Activated naive CD8-positive, alpha-beta T cell (primary cell): ENCODE measurements around the gene LRMDA.
"Not testable (repeated sequence)": the region's sequence is repeated elsewhere in the genome, so short reads cannot be mapped to it uniquely, and the experiment has no call there.

Source experiments
- H3K27ac Mint-ChIP-seq: one replicate; pipeline ENCODE4 v1.8.0; 2021; ENCODE audit warnings: mixed read lengths
- H3K27me3 Mint-ChIP-seq: one replicate; pipeline ENCODE4 v1.8.0; 2021; ENCODE audit warnings: mixed read lengths
- H3K36me3 Mint-ChIP-seq: one replicate; pipeline ENCODE4 v1.8.0; 2021; ENCODE audit warnings: mixed read lengths
- H3K4me1 Mint-ChIP-seq: one replicate; pipeline ENCODE4 v1.8.0; 2021; ENCODE audit warnings: low read depth, mixed read lengths
- H3K4me3 Mint-ChIP-seq: one replicate; pipeline ENCODE4 v1.8.0; 2021; ENCODE audit warnings: mild to moderate bottlenecking, mixed read lengths
- H3K9me3 Mint-ChIP-seq: one replicate; pipeline ENCODE4 v1.8.0; 2021; ENCODE audit warnings: low read depth, mixed read lengths

Gene LRMDA

GRCh38 chr10:76139431-76139830, 708.0 kb downstream of the LRMDA start:
- peak overlapping the region; percentile 9 for H3K27ac Mint-ChIP-seq
- H3K9me3 Mint-ChIP-seq: no peaks in the 10 kb centered on the region
- H3K27me3 Mint-ChIP-seq: no peaks in the 10 kb centered on the region
- peaks cover 2% of the 10 kb centered on the region for H3K4me1 Mint-ChIP-seq
- no peaks in the 10 kb centered on the region for H3K36me3 Mint-ChIP-seq
- no peak overlapping the region for H3K4me3 Mint-ChIP-seq

GRCh38 chr10:76141376-76141775, 710.0 kb downstream of the LRMDA start:
- Mint-ChIP-seq H3K27me3 (no peaks in the 10 kb centered on the region), H3K9me3 (no peaks in the 10 kb centered on the region), H3K4me3 (no peak overlapping the region), H3K27ac (no peak overlapping the region), H3K4me1 (peaks cover 2% of the 10 kb centered on the region), H3K36me3 (no peaks in the 10 kb centered on the region)

- not testable (repeated sequence) for H3K4me1 Mint-ChIP-seq, H3K4me3 Mint-ChIP-seq, H3K27ac Mint-ChIP-seq, H3K36me3 Mint-ChIP-seq, H3K9me3 Mint-ChIP-seq, H3K27me3 Mint-ChIP-seq
These were observed 716.8 kb downstream of the LRMDA start for GRCh38 chr10:76148217-76148616.

DNA sequence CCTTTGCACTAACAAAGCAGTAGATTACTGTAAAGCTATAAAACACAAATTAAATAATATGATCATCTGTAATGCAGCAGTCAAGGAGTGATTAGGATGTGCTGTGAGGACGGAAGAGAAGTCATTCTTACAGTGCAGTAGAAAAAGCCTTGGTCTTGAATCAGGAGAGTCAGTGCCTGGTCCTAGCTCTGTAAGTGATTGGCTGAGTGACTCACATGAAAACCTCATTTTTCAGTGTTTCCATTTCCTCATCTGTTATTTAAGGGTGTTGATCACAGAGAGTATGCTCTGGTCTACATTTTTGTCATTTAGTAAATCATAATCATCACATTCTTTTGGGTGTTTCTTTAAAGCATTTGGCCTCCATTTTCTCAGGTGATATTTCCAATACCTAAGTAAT, 717.8 kb downstream of the LRMDA start:
- Mint-ChIP-seq H3K36me3 (no peaks in the 10 kb centered on the region), H3K27me3 (peaks cover 4% of the 10 kb centered on the region), H3K4me3 (no peak overlapping the region), H3K4me1 (no peaks in the 10 kb centered on the region), H3K27ac (no peak overlapping the region), H3K9me3 (no peaks in the 10 kb centered on the region)

GRCh38 chr10:76149602-76150138, 718.2 kb downstream of the LRMDA start:
- Mint-ChIP-seq H3K4me3 (no peak overlapping the region), H3K36me3 (no peaks in the 10 kb centered on the region), H3K27ac (no peak overlapping the region), H3K4me1 (no peaks in the 10 kb centered on the region), H3K9me3 (no peaks in the 10 kb centered on the region), H3K27me3 (peaks cover 4% of the 10 kb centered on the region)

DNA sequence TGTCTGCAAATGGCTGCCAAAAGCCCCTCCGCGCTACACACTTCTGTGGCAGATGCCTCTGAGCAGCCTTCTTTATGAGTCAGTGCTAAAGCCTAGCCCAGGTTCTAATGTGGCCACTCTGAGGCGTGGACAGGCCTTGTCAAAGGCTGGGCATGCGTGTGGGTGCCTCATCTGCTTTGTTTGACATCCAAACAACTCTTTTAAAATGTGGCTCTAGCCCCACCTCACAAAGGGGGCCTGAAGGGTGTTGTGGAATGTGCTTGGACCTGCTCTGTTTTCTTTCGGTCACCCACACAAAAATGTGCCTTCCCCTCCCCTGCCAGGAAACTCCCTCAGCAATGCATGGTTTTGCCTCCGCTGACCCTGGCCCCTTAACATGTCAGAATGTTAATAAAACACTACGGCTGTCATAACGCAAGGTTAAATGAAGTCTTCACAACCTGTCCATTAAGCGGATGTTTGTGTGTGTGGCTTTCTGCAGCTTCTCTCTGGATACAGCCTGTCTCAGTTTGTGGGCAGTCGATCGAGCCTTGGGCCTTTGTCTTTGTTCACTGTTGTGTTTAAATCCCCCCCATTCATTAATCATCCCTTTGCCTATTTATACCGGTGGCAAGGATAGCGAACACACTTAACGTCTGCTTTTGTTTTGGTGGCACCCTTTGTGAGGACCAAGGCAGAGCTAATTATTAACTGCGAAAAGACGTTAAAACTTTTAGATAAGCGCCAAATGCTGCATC, 718.9 kb downstream of the LRMDA start:
- Mint-ChIP-seq H3K27me3 (peaks cover 4% of the 10 kb centered on the region), H3K9me3 (no peaks in the 10 kb centered on the region), H3K4me1 (no peaks in the 10 kb centered on the region), H3K27ac (no peak overlapping the region), H3K36me3 (no peaks in the 10 kb centered on the region), H3K4me3 (no peak overlapping the region)

DNA sequence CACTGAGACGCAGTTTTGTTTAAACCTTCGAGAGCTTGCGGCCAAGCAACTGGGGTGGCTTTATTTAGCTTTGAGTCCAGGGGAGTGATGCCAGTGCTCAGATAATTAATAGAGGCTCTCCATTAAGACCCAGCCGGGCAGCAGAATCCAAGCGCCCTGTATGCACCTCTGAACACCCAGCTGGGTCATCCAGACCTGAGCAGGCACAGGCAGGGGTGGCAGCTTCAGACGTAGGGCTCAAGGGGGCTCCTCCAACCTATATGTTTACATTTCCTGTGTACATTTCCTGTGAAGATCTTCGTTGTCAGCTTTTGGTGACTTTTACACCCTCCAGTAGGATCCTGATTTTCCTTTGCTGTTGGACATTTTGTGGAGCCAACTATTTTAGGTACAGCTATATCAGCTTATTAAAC, 719.5 kb downstream of the LRMDA start:
- Mint-ChIP-seq H3K27me3 (peaks cover 4% of the 10 kb centered on the region), H3K36me3 (no peaks in the 10 kb centered on the region), H3K27ac (no peak overlapping the region), H3K4me3 (no peak overlapping the region), H3K9me3 (no peaks in the 10 kb centered on the region), H3K4me1 (no peaks in the 10 kb centered on the region)

- peaks cover 4% of the 10 kb centered on the region for H3K27me3 Mint-ChIP-seq
- H3K36me3 Mint-ChIP-seq: no peaks in the 10 kb centered on the region
- no peaks in the 10 kb centered on the region for H3K4me1 Mint-ChIP-seq
- H3K27ac Mint-ChIP-seq: no peak overlapping the region
- no peaks in the 10 kb centered on the region for H3K9me3 Mint-ChIP-seq
- no peak overlapping the region for H3K4me3 Mint-ChIP-seq
These were observed 720.8 kb downstream of the LRMDA start for GRCh38 chr10:76152186-76152585.

- Mint-ChIP-seq H3K36me3 (no peaks in the 10 kb centered on the region), H3K4me3 (no peak overlapping the region), H3K27ac (no peak overlapping the region), H3K9me3 (no peaks in the 10 kb centered on the region), H3K27me3 (peaks cover 3% of the 10 kb centered on the region), H3K4me1 (no peaks in the 10 kb centered on the region)
These were observed 724.5 kb downstream of the LRMDA start for GRCh38 chr10:76155961-76156360.

DNA sequence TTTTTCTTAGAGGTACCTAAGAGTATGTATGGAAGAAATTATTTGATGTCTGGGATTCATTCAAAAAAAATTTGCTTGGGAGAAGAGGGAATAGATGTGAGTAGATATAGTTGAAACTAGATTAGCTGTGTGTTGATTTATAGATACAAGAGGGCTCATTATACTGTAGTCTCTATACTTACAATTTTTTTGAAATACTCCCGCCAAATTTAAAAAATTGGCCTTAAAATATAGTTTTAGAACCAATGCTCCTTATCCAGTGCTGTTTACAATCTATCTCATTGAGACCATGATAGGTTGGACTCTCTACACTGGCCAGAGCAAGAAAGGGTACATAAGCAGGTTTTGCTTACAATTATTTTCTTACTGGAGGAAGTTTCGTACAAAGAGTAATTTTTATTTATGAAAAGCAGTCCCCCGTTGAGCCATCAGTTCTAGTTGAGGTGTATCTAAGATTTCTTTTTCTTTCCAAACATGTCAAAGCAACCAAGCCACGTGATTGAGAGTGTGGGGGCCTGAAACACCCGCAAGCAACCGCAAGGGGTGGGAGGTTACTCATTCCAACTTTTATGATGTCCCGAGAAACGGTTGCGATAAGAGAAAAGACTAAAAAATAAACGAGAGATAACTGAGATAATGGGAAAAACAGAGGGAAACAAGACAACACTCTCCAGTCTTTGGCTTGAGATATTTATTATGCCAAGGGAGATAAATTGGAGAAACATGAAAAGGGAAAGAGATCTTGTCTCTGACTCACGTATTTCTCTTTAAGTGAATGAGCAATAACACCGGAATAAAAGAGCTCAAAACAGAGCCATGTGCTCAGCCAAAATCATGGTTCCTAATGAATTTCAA, 729.2 kb downstream of the LRMDA start:
- Mint-ChIP-seq H3K27ac (no peak overlapping the region), H3K4me3 (no peak overlapping the region), H3K9me3 (no peaks in the 10 kb centered on the region), H3K27me3 (peaks cover 2% of the 10 kb centered on the region), H3K4me1 (no peaks in the 10 kb centered on the region), H3K36me3 (no peaks in the 10 kb centered on the region)

DNA sequence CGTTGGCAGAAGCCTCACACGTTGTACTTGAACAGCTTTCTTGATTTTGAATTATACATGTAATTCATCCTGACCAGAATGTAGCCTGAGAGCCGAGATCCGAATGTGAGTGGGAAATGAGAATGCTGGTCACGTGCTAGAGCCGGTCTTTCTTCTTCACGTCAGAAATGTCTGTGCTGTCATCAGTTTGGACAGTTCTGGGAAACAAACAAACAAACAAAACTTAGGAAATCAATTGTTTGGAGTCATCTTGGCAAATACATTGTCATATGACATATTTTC, 729.8 kb downstream of the LRMDA start:
- no peak overlapping the region for H3K4me3 Mint-ChIP-seq
- H3K36me3 Mint-ChIP-seq: no peaks in the 10 kb centered on the region
- H3K27me3 Mint-ChIP-seq: peaks cover 2% of the 10 kb centered on the region
- H3K9me3 Mint-ChIP-seq: no peaks in the 10 kb centered on the region
- H3K4me1 Mint-ChIP-seq: no peaks in the 10 kb centered on the region
- H3K27ac Mint-ChIP-seq: no peak overlapping the region

DNA sequence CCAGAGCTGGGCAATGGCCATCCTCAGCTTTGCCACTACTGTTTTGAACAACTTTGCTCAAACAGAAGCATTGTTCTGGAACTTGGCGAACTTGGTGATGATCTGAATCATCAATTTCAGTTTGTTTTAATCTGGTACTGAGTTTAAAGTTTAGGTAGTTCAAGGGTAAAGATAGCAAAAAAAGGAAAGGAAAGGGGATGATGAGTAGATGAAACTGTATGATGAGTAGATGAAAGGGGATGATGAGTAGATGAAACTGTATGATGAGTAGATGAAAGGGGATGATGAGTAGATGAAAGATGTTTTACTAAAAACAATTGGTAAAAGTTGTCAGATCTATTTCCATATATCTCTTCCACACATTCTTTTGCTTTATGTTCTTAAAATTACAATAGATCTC, 737.0 kb downstream of the LRMDA start:
- no peaks in the 10 kb centered on the region for H3K4me1 Mint-ChIP-seq
- no peaks in the 10 kb centered on the region for H3K27me3 Mint-ChIP-seq
- H3K27ac Mint-ChIP-seq: no peak overlapping the region
- H3K4me3 Mint-ChIP-seq: no peak overlapping the region
- H3K36me3 Mint-ChIP-seq: no peaks in the 10 kb centered on the region
- no peaks in the 10 kb centered on the region for H3K9me3 Mint-ChIP-seq

DNA sequence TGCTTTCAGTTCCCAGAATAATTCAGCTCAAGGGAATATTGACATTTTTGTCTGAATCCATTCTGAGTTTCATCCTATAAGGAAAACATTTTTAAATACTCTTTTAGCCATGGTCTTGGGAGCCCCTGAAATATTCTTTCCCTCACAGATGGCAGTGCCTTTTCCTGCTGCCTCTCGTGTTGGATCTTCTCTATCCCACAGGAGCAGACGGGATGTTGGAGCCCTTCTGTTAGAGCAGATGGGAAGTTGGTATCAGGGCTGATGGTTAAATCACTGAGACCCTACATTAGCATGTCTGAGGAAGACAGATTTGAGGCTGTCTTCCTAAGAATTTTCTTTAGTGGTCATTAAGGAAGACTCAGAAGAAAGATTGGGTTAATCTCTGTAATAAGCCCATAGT, 737.8 kb downstream of the LRMDA start:
- H3K27me3 Mint-ChIP-seq: no peaks in the 10 kb centered on the region
- no peak overlapping the region for H3K4me3 Mint-ChIP-seq
- no peak overlapping the region for H3K27ac Mint-ChIP-seq
- H3K36me3 Mint-ChIP-seq: no peaks in the 10 kb centered on the region
- H3K9me3 Mint-ChIP-seq: no peaks in the 10 kb centered on the region
- H3K4me1 Mint-ChIP-seq: no peaks in the 10 kb centered on the region

- H3K27ac Mint-ChIP-seq: no peak overlapping the region
- H3K27me3 Mint-ChIP-seq: no peaks in the 10 kb centered on the region
- no peaks in the 10 kb centered on the region for H3K4me1 Mint-ChIP-seq
- no peaks in the 10 kb centered on the region for H3K36me3 Mint-ChIP-seq
- no peak overlapping the region for H3K4me3 Mint-ChIP-seq
- no peaks in the 10 kb centered on the region for H3K9me3 Mint-ChIP-seq
These were observed 740.6 kb downstream of the LRMDA start for GRCh38 chr10:76172020-76172419.

- no peaks in the 10 kb centered on the region for H3K9me3 Mint-ChIP-seq
- H3K4me3 Mint-ChIP-seq: no peak overlapping the region
- no peak overlapping the region for H3K27ac Mint-ChIP-seq
- peaks cover 4% of the 10 kb centered on the region for H3K4me1 Mint-ChIP-seq
- H3K36me3 Mint-ChIP-seq: no peaks in the 10 kb centered on the region
- no peaks in the 10 kb centered on the region for H3K27me3 Mint-ChIP-seq
These were observed 744.2 kb downstream of the LRMDA start for GRCh38 chr10:76175533-76176165.
